A673 (cell line): Measurements from ENCODE around the gene MAMDC2.

Experiments used
- CTCF ChIP-seq: fragments of 300-800, 200-600 bp; sonication (generic); conservative IDR thresholded peaks from 2 replicates; pipeline ENCODE4 v1.5.1; 2017; ENCODE audit warnings: low read depth, mild to moderate bottlenecking, antibody characterized with exemption, low read length, moderate library complexity, mixed read lengths
- EZH2 ChIP-seq: fragments of 200-600 bp; sonication (generic); IDR thresholded peaks from 2 replicates; pipeline ENCODE4 v1.6.1; 2017; ENCODE audit warnings: borderline replicate concordance, low read depth, mild to moderate bottlenecking, mixed read lengths, antibody characterized with exemption, low read length; ENCODE audit not compliant: poor library complexity, severe bottlenecking

- TF ChIP-seq CTCF, result no peak
- no peak for TF ChIP-seq EZH2
Observed at GRCh38 chr9:70044490-70045307, 1.1 kb downstream of the MAMDC2 start.
